Pancreas (tissue), 10 donors: ENCODE results near the gene EFTUD2. TPM values are rescaled to one million over a fixed set of nuclear protein-coding genes. Genes with fewer than 3 reads are reported as not detected.

Source experiments
- ATAC-seq, 4 donors: fragments of 200-7000 bp; cut with Tn5 transposase; one replicate each; pipeline versions ENCODE4 v1.8.0 to v1.9.1; 2020; ENCODE audit warnings: mild to moderate bottlenecking in 4 of 4, moderate library complexity in 4 of 4
- DNase-seq, 6 donors: peaks; one replicate each; pipeline ENCODE4 v3.0.0-alpha.2; 2020
- FAIRE-seq: peaks from 2 replicates; lab custom pipeline; 2012; peaks lifted over from hg19 to GRCh38; lab: Jason Lieb, UNC
- H3K27ac ChIP-seq, 4 donors: fragments of 200-600 bp; sonication (generic); 1 replicate in 3 of 4; 2 replicates in 1 of 4; pipeline versions ENCODE4 v1.5.0 to v1.8.0; 2020
- H3K27me3 ChIP-seq, 4 donors: fragments of 200-600 bp; one replicate each; pipeline ENCODE4 v1.8.0; 2021
- H3K36me3 ChIP-seq, 3 donors: fragments of 200-600 bp; sonication (generic) in 1 of 3; one replicate each; pipeline versions ENCODE4 v1.5.0 to v1.8.0; 2020 to 2021
- H3K4me1 ChIP-seq, 3 donors: fragments of 200-600 bp; one replicate each; pipeline ENCODE4 v1.8.0; 2021
- H3K4me3 ChIP-seq, 4 donors: fragments of 200-600 bp; sonication (generic) in 2 of 4; one replicate each; pipeline versions ENCODE4 v1.5.0 to v1.8.0; 2020 to 2021
- H3K9me3 ChIP-seq, 4 donors: fragments of 200-600 bp; one replicate each; pipeline ENCODE4 v1.8.0; 2021
- CTCF ChIP-seq, 4 donors: fragments of 200-600 bp; sonication (generic) in 3 of 4; IDR thresholded peaks; one replicate each; pipeline versions ENCODE4 v1.5.0 to v1.8.0; 2021; ENCODE audit warnings: antibody characterized with exemption in 4 of 4
- WGBS, 2 donors: extraction: QIAGEN DNeasy Blood & Tissue Kit; methylation state at CpG; one replicate each; pipeline ENCODE4 v1.1.7; 2013; 5-methylcytosine and 5-hydroxymethylcytosine counted together
- intact Hi-C, 3 donors: fragments of 100-400 bp; cut with DNase I; formaldehyde crosslinking; loops; one replicate each; pipeline versions ENCODE4 v1.11.1 to v1.14.2; 2022
- polyA plus RNA-seq, 2 donors: library from polyadenylated mRNA; stranded (reverse); fragments of 200-250 nt; gene quantifications; one replicate each; pipeline ENCODE4 v1.2.3, GENCODE V29; 2013
- total RNA-seq, 6 donors: library from RNA; stranded (reverse); fragmentation: NEBNext Ultra II Directional in 4 of 6; extraction: Animal tissue kit (Norgen Biotek cat#: 25700) in 4 of 6; gene quantifications; one replicate each; pipeline versions ENCODE4 v1.2.1 to v1.2.4, GENCODE V29; 2021 to 2023
- donor health status: healthy with polysubstance abuse.
- donor health status: DM: no; HTN: no; CAD: no; lungs with moderate emphysema.
- donor health status: DM: no; HTN: no; CAD: no.
- donor health status: control.
- donor health status: control.
- donor health status: Bipolar disorder and iron deficiency.
- donor health status: DM: yes; HTN: yes; CAD: no.
- donor health status: DM: no; HTN: no; CAD: no.
- donor health status: DM: no; HTN: no; CAD: no.
- donor health status: DM: yes; HTN: yes; CAD: no.

The EFTUD2 gene
- total and polyA plus RNA-seq, 8 donors, result 18.8 to 42.7 (median 33.5) TPM

- no peak overlapping the region for H3K27ac ChIP-seq
- no peak for ATAC-seq
- no peaks in the 10 kb centered on the region for H3K9me3 ChIP-seq
- intact Hi-C loops, result loop anchor here in 2 of 3 donors (5.0 kb wide), 2 partner anchors 77 to 82 kb away; no protein-coding TSS in a partner anchor
- FAIRE-seq, result no peak
- H3K4me1 ChIP-seq, result no peaks in the 10 kb centered on the region
- 84 to 92% methylated on average over 5 of the region's 5 CpGs for WGBS, 2 donors
- H3K4me3 ChIP-seq, result no peak overlapping the region
- H3K36me3 ChIP-seq, result peaks cover 12 to 75% (median 40%) of the 10 kb centered on the region in 3 donors
- H3K27me3 ChIP-seq, result no peaks in the 10 kb centered on the region
- DNase-seq, result no peak
- TF ChIP-seq CTCF (IDR thresholded peaks at IDR 0.05), result no peak
Measured at GRCh38 chr17:44859701-44860100, 39.5 kb downstream of the EFTUD2 start.

GRCh38 chr17:44854192-44854591 is 45.1 kb downstream of the EFTUD2 start:
- 89 to 92% methylated on average over 5 of the region's 5 CpGs for WGBS, 2 donors
- no peak overlapping the region for H3K27ac ChIP-seq
- H3K4me1 ChIP-seq, result no peaks in the 10 kb centered on the region
- H3K27me3 ChIP-seq, result no peaks in the 10 kb centered on the region
- H3K4me3 ChIP-seq, result no peak overlapping the region
- H3K9me3 ChIP-seq, result no peaks in the 10 kb centered on the region
- no peak for FAIRE-seq
- H3K36me3 ChIP-seq, result peaks cover 9 to 81% (median 32%) of the 10 kb centered on the region in 3 donors
- intact Hi-C loops, result no loop called here
- DNase-seq, result no peak
- no peak for ATAC-seq
- TF ChIP-seq CTCF (IDR thresholded peaks at IDR 0.05), result no peak

- Histone ChIP-seq H3K9me3 (no peaks in the 10 kb centered on the region), H3K27ac (no peak overlapping the region), H3K4me3 (no peak overlapping the region), H3K4me1 (no peaks in the 10 kb centered on the region), H3K27me3 (no peaks in the 10 kb centered on the region), H3K36me3 (peaks cover 9 to 48% (median 25%) of the 10 kb centered on the region in 3 donors)
- DNase-seq (no peak), ATAC-seq (no peak), FAIRE-seq (no peak)
- WGBS, 2 donors, result 90 to 92% methylated on average over 5 of the region's 5 CpGs
- TF ChIP-seq CTCF (IDR thresholded peaks at IDR 0.05), result no peak
- intact Hi-C loops, result no loop called here
Measured at GRCh38 chr17:44850612-44851011, 48.6 kb downstream of the EFTUD2 start.

GRCh38 chr17:44850025-44850424 is 49.2 kb downstream of the EFTUD2 start:
- FAIRE-seq, result no peak
- Histone ChIP-seq H3K27me3 (no peaks in the 10 kb centered on the region), H3K4me3 (no peak overlapping the region), H3K4me1 (no peaks in the 10 kb centered on the region), H3K27ac (no peak overlapping the region), H3K9me3 (no peaks in the 10 kb centered on the region), H3K36me3 (peaks cover 8 to 42% (median 21%) of the 10 kb centered on the region in 3 donors)
- intact Hi-C loops, result no loop called here
- no peak for ATAC-seq
- DNase-seq, result no peak
- WGBS, 2 donors, result 81 to 86% methylated on average over 7 of the region's 7 CpGs
- TF ChIP-seq CTCF (IDR thresholded peaks at IDR 0.05), result no peak

- ATAC-seq (peak in 1 of 4 donors; percentile 17), DNase-seq (no peak), FAIRE-seq (no peak)
- 84 to 94% methylated on average over 12 of the region's 12 CpGs for WGBS, 2 donors
- Histone ChIP-seq H3K27ac (no peak overlapping the region), H3K27me3 (no peaks in the 10 kb centered on the region), H3K36me3 (peaks cover 3 to 32% (median 13%) of the 10 kb centered on the region in 3 donors), H3K9me3 (no peaks in the 10 kb centered on the region), H3K4me1 (no peaks in the 10 kb centered on the region), H3K4me3 (no peak overlapping the region)
- TF ChIP-seq CTCF (IDR thresholded peaks at IDR 0.05), result no peak
- intact Hi-C loops, result no loop called here
Measured at GRCh38 chr17:44848961-44849489, 50.2 kb downstream of the EFTUD2 start.
